Panc1 (cell line): ENCODE data around the gene IFNLR1. TPM values are rescaled to one million over a fixed set of nuclear protein-coding genes. Genes with fewer than 3 reads are reported as not detected.

Experiments
- ATAC-seq: fragments of 200-7000 bp; cut with Tn5 transposase; 2 replicates; pipeline ENCODE4 v1.9.1; 2020; ENCODE audit warnings: mild to moderate bottlenecking, moderate library complexity
- BruUV-seq: library from RNA; stranded (reverse); fragments of 400-500 nt; replicated peaks from 2 replicates; lab custom pipeline; 2021; lab: Mats Ljungman, UMichigan
- CTCF ChIA-PET: fragments of 300-600 bp; sonication (Branson Sonifier 250); formaldehyde crosslinking; loops from one replicate; lab custom pipeline; 2022; ENCODE audit warnings: antibody characterized with exemption; lab: Charles Lee
- POLR2A ChIA-PET: fragments of 300-600 bp; sonication (Branson Sonifier 250); formaldehyde crosslinking; loops from one replicate; lab custom pipeline; 2022; ENCODE audit warnings: antibody characterized with exemption; lab: Charles Lee
- DNase-seq: peaks from one replicate; pipeline ENCODE4 v3.0.0-alpha.2; 2010; ENCODE audit warnings: low read depth, low spot score
- H3K27ac ChIP-seq: 2 replicates; pipeline ENCODE4 v1.5.1; 2011; ENCODE audit warnings: mild to moderate bottlenecking, low read length, inconsistent platforms
- H3K27me3 ChIP-seq: fragments of 200-500 bp; sonication (Bioruptor generic); 2 replicates; pipeline ENCODE4 v1.6.0; 2014; ENCODE audit warnings: low read length, inconsistent platforms; ENCODE audit not compliant: control insufficient read depth, insufficient read depth
- H3K36me3 ChIP-seq: fragments of 200-500 bp; sonication (Bioruptor generic); 2 replicates; pipeline ENCODE4 v1.5.1; 2014; ENCODE audit warnings: inconsistent platforms, mild to moderate bottlenecking, low read length, moderate library complexity; ENCODE audit not compliant: control insufficient read depth, insufficient read depth
- H3K4me1 ChIP-seq: 2 replicates; pipeline ENCODE4 v1.5.1; 2011; ENCODE audit warnings: inconsistent platforms, mild to moderate bottlenecking, low read length, moderate library complexity; ENCODE audit not compliant: control insufficient read depth, insufficient read depth
- H3K4me3 ChIP-seq, 2 experiments: 2 replicates each; pipeline ENCODE4 v1.5.1; 2011 to 2012; ENCODE audit warnings: low read depth in 2 of 2, low read length in 2 of 2, mild to moderate bottlenecking in 2 of 2, inconsistent platforms in 1 of 2, moderate library complexity in 1 of 2
- H3K9me3 ChIP-seq: fragments of 200-500 bp; sonication (Bioruptor generic); 2 replicates; pipeline ENCODE4 v1.5.1; 2014; ENCODE audit warnings: low read depth, mild to moderate bottlenecking, inconsistent platforms, low read length, moderate library complexity; ENCODE audit not compliant: control insufficient read depth, insufficient read depth
- in situ Hi-C: cut with HindIII; loops from 2 replicates; pipeline ENCODE4 v1.10.0; 2016; ENCODE audit warnings: low sequenced_read_pairs, low pct_unique_long_range_greater_than_20kb
- intact Hi-C: fragments of 100-400 bp; cut with micrococcal nuclease; formaldehyde crosslinking; loops from one replicate; pipeline ENCODE4 v1.10.0; 2022; ENCODE audit not compliant: unreplicated experiment
- total RNA-seq: library from RNA; stranded (reverse); gene quantifications from one replicate; pipeline ENCODE4 v1.2.1, GENCODE V29; 2021; ENCODE audit not compliant: unreplicated experiment
- TF ChIP-seq, protein P1 (sequence below), 2 experiments: IDR thresholded peaks; 2 replicates each; pipeline ENCODE4 v1.6.1; 2011 to 2012; ENCODE audit warnings: low read depth in 2 of 2, control low read depth in 1 of 2, low read length in 1 of 2, mild to moderate bottlenecking in 1 of 2, moderate library complexity in 1 of 2; ENCODE audit not compliant: insufficient read depth in 1 of 2

The IFNLR1 gene
- total RNA-seq, 1 experiment from 2014 or later: 1.0 TPM

DNA sequence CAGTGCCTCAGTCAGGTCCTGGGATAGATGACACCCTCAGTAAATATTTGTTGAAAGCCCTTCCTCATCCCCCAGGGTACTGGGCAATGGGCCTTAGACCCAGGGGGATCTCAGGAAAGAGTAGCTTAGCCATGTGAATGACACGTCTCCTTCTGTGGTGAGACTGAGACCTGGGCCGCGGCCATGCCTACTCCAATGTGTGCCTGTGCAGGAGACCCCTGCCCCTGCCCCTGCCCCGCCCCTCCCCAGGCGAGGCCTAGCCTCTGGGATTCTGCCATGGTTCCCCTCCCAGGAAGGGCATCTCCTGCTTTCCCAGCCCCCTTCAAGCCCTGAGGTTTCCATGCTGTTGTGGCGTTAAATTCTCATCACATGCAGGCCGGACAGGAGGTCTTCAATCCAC is 82.2 kb downstream of the IFNLR1 start:
- ChIA-PET CTCF (interaction anchor here (0.6 kb wide), 2 partner anchors 144 to 460 kb away, joined by 3 read pairs; no protein-coding TSS in a partner anchor), POLR2A (no interaction called here)
- TF ChIP-seq, protein P1, sequence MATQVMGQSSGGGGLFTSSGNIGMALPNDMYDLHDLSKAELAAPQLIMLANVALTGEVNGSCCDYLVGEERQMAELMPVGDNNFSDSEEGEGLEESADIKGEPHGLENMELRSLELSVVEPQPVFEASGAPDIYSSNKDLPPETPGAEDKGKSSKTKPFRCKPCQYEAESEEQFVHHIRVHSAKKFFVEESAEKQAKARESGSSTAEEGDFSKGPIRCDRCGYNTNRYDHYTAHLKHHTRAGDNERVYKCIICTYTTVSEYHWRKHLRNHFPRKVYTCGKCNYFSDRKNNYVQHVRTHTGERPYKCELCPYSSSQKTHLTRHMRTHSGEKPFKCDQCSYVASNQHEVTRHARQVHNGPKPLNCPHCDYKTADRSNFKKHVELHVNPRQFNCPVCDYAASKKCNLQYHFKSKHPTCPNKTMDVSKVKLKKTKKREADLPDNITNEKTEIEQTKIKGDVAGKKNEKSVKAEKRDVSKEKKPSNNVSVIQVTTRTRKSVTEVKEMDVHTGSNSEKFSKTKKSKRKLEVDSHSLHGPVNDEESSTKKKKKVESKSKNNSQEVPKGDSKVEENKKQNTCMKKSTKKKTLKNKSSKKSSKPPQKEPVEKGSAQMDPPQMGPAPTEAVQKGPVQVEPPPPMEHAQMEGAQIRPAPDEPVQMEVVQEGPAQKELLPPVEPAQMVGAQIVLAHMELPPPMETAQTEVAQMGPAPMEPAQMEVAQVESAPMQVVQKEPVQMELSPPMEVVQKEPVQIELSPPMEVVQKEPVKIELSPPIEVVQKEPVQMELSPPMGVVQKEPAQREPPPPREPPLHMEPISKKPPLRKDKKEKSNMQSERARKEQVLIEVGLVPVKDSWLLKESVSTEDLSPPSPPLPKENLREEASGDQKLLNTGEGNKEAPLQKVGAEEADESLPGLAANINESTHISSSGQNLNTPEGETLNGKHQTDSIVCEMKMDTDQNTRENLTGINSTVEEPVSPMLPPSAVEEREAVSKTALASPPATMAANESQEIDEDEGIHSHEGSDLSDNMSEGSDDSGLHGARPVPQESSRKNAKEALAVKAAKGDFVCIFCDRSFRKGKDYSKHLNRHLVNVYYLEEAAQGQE (IDR thresholded peaks at IDR 0.05; ENCODE audit: insufficient read depth in 1 of 2, low read depth in 2 of 2, low read length in 1 of 2): no peak
- intact Hi-C loops: no loop called here
- in situ Hi-C loops: no loop called here
- DNase-seq: no peak
- BruUV-seq: no TSS peak
- H3K36me3 ChIP-seq: no peaks in the 10 kb centered on the region; the same call in 1 of the 2 replicates
- H3K27ac ChIP-seq: no peak overlapping the region
- ATAC-seq: no peak
- H3K27me3 ChIP-seq: no peaks in the 10 kb centered on the region
- H3K4me3 ChIP-seq: no peak overlapping the region
- no peaks in the 10 kb centered on the region for H3K9me3 ChIP-seq
- peaks cover 21% of the 10 kb centered on the region for H3K4me1 ChIP-seq

Other genes starting within 250 kb of the IFNLR1 start
- gene PNRC2, start 227.5 kb downstream of the IFNLR1 start, total RNA-seq: 97.4 TPM
- 137 TPM for gene SRSF10, start 207.0 kb downstream of the IFNLR1 start, total RNA-seq
- gene MYOM3, start 75.2 kb downstream of the IFNLR1 start, total RNA-seq: 0.05 TPM
- 1.1 TPM for gene IL22RA1, start 44.1 kb downstream of the IFNLR1 start, total RNA-seq
- 16.7 TPM for gene GRHL3, start 132.1 kb upstream of the IFNLR1 start, total RNA-seq
- 9.9 TPM for gene STPG1, start 226.5 kb upstream of the IFNLR1 start, total RNA-seq
- 13.6 TPM for gene NIPAL3, start 228.5 kb upstream of the IFNLR1 start, total RNA-seq